Parathyroid adenoma (tissue), 2 donors: ENCODE results near the gene DCLK1.

Source experiments
- H2AFZ ChIP-seq: fragments of 300-600 bp; sonication (generic); one replicate; pipeline ENCODE4 v1.7.0; 2017; ENCODE audit warnings: antibody characterized with exemption, mild to moderate bottlenecking
- H3K27ac ChIP-seq: fragments of 300-600 bp; sonication (generic); one replicate; pipeline ENCODE4 v1.7.0; 2017
- H3K27me3 ChIP-seq: fragments of 300-600 bp; sonication (generic); one replicate; pipeline ENCODE4 v1.7.0; 2017; ENCODE audit warnings: low read length; ENCODE audit not compliant: control insufficient read depth, insufficient read depth
- H3K36me3 ChIP-seq: fragments of 300-600 bp; sonication (generic); one replicate; pipeline ENCODE4 v1.7.0; 2017; ENCODE audit warnings: low read length; ENCODE audit not compliant: control insufficient read depth, insufficient read depth
- H3K4me1 ChIP-seq: fragments of 300-600 bp; sonication (generic); one replicate; pipeline ENCODE4 v1.7.0; 2017; ENCODE audit warnings: control low read depth
- H3K4me2 ChIP-seq: fragments of 300-600 bp; sonication (generic); one replicate; pipeline ENCODE4 v1.7.0; 2017; ENCODE audit warnings: low read length
- H3K4me3 ChIP-seq: fragments of 300-600 bp; sonication (generic); one replicate; pipeline ENCODE4 v1.7.0; 2017; ENCODE audit warnings: low read depth, low read length
- H3K79me2 ChIP-seq: fragments of 300-600 bp; sonication (generic); one replicate; pipeline ENCODE4 v1.7.0; 2017; ENCODE audit warnings: control low read depth
- H3K9ac ChIP-seq: fragments of 300-600 bp; sonication (generic); one replicate; pipeline ENCODE4 v1.7.0; 2017; ENCODE audit warnings: mild to moderate bottlenecking
- H3K9me3 ChIP-seq: fragments of 300-600 bp; sonication (generic); one replicate; pipeline ENCODE4 v1.7.0; 2017; ENCODE audit warnings: low read length; ENCODE audit not compliant: control insufficient read depth
- TF ChIP-seq, protein P1 (sequence below): fragments of 300-600 bp; sonication (generic); IDR thresholded peaks from one replicate; pipeline ENCODE4 v1.7.0; 2017; ENCODE audit warnings: antibody characterized with exemption, mild to moderate bottlenecking
- donor health status: primary hyperparathyroidism.

DCLK1 gene

DNA sequence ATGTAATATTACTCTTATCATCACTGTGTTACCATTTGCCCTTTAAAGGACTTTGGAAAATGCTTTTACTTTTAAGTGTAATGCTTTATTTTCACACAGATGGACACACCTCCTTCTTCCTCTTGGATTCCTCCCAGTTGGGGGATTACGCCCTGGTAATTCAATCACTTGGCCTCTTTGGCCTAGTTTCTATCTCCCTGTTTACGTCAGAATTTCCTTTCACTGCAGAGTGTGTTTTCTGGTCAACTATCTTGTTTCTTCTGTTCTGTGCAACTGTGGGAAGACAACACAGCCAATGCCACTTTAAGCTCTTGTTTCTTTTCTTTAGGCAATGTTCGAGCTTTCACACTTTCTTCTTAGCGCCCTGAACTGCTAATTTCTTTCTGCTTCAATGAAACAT is 397.4 kb downstream of the DCLK1 start:
- no peaks in the 10 kb centered on the region for H3K4me1 ChIP-seq
- no peaks in the 10 kb centered on the region for H3K27me3 ChIP-seq
- H3K4me3 ChIP-seq: no peak overlapping the region
- no peak overlapping the region for H3K27ac ChIP-seq
- no peak overlapping the region for H3K4me2 ChIP-seq
- no peaks in the 10 kb centered on the region for H3K9me3 ChIP-seq
- no peaks in the 10 kb centered on the region for H3K79me2 ChIP-seq
- TF ChIP-seq, protein P1, sequence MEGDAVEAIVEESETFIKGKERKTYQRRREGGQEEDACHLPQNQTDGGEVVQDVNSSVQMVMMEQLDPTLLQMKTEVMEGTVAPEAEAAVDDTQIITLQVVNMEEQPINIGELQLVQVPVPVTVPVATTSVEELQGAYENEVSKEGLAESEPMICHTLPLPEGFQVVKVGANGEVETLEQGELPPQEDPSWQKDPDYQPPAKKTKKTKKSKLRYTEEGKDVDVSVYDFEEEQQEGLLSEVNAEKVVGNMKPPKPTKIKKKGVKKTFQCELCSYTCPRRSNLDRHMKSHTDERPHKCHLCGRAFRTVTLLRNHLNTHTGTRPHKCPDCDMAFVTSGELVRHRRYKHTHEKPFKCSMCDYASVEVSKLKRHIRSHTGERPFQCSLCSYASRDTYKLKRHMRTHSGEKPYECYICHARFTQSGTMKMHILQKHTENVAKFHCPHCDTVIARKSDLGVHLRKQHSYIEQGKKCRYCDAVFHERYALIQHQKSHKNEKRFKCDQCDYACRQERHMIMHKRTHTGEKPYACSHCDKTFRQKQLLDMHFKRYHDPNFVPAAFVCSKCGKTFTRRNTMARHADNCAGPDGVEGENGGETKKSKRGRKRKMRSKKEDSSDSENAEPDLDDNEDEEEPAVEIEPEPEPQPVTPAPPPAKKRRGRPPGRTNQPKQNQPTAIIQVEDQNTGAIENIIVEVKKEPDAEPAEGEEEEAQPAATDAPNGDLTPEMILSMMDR: no peak
- peak overlapping the region; percentile 1 for H2AFZ ChIP-seq
- no peak overlapping the region for H3K9ac ChIP-seq
- H3K36me3 ChIP-seq: no peaks in the 10 kb centered on the region

DNA sequence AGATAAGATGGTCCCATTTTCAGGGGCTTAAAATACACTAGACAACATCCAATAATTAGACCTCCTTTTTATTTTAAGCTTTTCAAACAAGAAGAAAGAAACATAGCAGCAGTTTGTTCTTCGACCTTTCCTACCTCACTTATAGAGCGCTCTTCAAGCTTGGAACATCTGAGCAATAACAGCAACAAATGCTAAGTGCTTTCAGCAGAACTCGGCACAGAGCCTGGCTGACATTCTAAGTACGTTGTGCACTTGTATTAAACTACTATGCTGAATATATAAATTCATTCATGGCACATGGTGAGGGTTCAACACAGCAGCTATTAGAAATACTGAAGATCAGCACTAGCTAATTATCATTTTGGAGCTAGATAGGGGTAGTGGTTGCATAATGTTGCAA is 398.6 kb downstream of the DCLK1 start:
- TF ChIP-seq, protein P1: no peak
- H3K27ac ChIP-seq: no peak overlapping the region
- H3K9ac ChIP-seq: no peak overlapping the region
- no peaks in the 10 kb centered on the region for H3K79me2 ChIP-seq
- H3K4me2 ChIP-seq: no peak overlapping the region
- H3K9me3 ChIP-seq: no peaks in the 10 kb centered on the region
- no peaks in the 10 kb centered on the region for H3K36me3 ChIP-seq
- H3K4me3 ChIP-seq: no peak overlapping the region
- H3K4me1 ChIP-seq: no peaks in the 10 kb centered on the region
- no peak overlapping the region for H2AFZ ChIP-seq
- no peaks in the 10 kb centered on the region for H3K27me3 ChIP-seq

DNA sequence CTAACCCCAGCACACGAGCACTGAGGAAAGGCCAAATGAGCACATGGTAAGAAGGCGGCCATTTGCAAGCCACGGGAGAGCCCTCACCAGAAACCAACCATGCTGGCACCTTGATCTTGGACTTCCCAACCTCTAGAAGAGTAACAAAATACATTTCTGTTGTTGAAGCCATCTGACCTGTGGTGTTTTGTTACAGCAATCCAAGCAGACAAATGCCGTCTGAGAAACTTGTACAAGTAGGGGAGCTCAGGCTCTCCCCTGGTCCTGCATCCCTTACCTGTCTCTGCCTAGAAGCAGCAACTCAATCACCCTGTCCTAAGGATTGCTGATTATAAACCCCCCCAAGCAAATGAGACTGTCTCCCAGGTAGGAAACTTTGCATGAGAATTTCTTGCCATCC is 399.7 kb downstream of the DCLK1 start:
- Histone ChIP-seq H3K79me2 (no peaks in the 10 kb centered on the region), H2AFZ (no peak overlapping the region), H3K4me3 (no peak overlapping the region), H3K9ac (no peak overlapping the region), H3K4me1 (no peaks in the 10 kb centered on the region), H3K27ac (no peak overlapping the region), H3K36me3 (no peaks in the 10 kb centered on the region), H3K27me3 (no peaks in the 10 kb centered on the region), H3K4me2 (no peak overlapping the region), H3K9me3 (no peaks in the 10 kb centered on the region)
- TF ChIP-seq, protein P1: no peak

DNA sequence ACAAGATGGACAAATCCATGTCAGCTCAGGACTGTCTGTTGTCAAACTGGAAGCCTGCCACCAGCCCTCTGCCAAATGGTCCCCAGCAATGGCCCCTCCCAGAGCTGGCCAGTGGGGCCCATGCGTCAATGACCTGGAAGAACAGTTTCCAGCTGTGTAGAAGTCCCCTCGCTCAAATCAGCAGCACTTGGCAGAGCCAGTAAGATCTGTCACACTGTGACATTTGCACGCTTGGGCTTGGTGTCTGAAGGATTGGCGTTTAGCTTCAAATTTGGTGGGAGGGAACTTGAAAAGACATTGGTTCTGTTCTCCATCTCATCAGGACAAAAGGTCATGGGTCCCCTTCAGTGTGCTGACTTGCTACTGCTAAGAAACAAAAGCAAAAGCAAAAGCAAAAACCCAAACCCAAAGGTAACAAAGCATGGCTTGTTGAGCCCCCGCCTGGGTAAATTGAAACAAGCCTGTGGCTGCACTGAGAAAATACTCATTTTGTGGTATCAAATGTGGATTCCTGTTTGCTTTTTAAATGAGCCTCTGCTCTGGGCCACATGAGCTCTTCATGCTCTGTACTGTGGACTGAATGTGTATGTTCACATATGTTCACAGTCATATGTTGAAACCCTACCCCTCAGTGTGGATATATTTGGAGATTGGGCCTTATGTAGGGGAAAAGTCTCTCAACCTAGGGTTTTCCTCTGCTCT is 401.1 kb downstream of the DCLK1 start:
- H3K4me2 ChIP-seq: no peak overlapping the region
- TF ChIP-seq, protein P1: no peak
- no peak overlapping the region for H3K4me3 ChIP-seq
- no peaks in the 10 kb centered on the region for H3K9me3 ChIP-seq
- no peaks in the 10 kb centered on the region for H3K79me2 ChIP-seq
- H2AFZ ChIP-seq: no peak overlapping the region
- no peak overlapping the region for H3K27ac ChIP-seq
- H3K27me3 ChIP-seq: no peaks in the 10 kb centered on the region
- no peaks in the 10 kb centered on the region for H3K4me1 ChIP-seq
- no peak overlapping the region for H3K9ac ChIP-seq
- no peaks in the 10 kb centered on the region for H3K36me3 ChIP-seq

DNA sequence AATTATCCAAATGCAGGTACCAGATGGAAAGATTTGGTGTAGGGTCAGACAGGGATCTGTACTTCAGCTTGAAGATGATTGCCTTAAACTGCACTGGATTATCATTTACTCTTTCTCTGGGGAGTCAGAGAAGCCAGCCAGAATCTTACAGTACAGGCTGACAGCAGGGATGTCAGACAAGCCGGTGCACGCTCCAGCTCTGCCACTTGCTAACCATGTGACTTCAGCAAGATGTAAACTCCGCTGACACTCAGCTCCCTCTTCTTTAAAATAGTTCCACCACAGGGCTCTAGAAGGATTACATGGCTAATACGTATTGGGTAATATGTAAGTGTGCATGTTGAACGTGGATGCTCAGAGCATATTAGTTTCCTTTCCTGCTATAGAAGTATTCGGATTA is 403.3 kb downstream of the DCLK1 start:
- Histone ChIP-seq H3K9ac (no peak overlapping the region), H3K27ac (no peak overlapping the region), H3K79me2 (no peaks in the 10 kb centered on the region), H3K4me2 (no peak overlapping the region), H3K4me1 (no peaks in the 10 kb centered on the region), H3K9me3 (no peaks in the 10 kb centered on the region), H3K4me3 (no peak overlapping the region), H2AFZ (no peak overlapping the region), H3K36me3 (no peaks in the 10 kb centered on the region), H3K27me3 (no peaks in the 10 kb centered on the region)
- TF ChIP-seq, protein P1: no peak
